Ishikawa (cell line): Measurements from ENCODE around the gene FADS2.

Experiments
- CEBPB ChIP-seq: IDR thresholded peaks from 2 replicates; pipeline ENCODE4 v1.6.1; 2012
- CREB1 ChIP-seq: IDR thresholded peaks from 2 replicates; pipeline ENCODE4 v1.6.1; 2012; ENCODE audit warnings: low read depth
- EGR1 ChIP-seq: IDR thresholded peaks from 2 replicates; pipeline ENCODE4 v1.6.1; 2012
- EP300 ChIP-seq: IDR thresholded peaks from 2 replicates; pipeline ENCODE4 v1.6.1; 2012; ENCODE audit warnings: borderline replicate concordance
- FOXM1 ChIP-seq: IDR thresholded peaks from 2 replicates; pipeline ENCODE4 v1.6.1; 2012; ENCODE audit warnings: low read depth, borderline replicate concordance
- MAX ChIP-seq: IDR thresholded peaks from 2 replicates; pipeline ENCODE4 v1.6.1; 2012
- NFIC ChIP-seq: IDR thresholded peaks from 2 replicates; pipeline ENCODE4 v1.6.1; 2012
- RAD21 ChIP-seq: IDR thresholded peaks from 2 replicates; pipeline ENCODE4 v1.6.1; 2012; ENCODE audit warnings: low read depth
- TAF1 ChIP-seq: IDR thresholded peaks from 2 replicates; pipeline ENCODE4 v1.6.1; 2012; ENCODE audit warnings: low read depth, mild to moderate bottlenecking
- TCF12 ChIP-seq: IDR thresholded peaks from 2 replicates; pipeline ENCODE4 v1.6.1; 2012; ENCODE audit warnings: low read depth
- TEAD4 ChIP-seq: IDR thresholded peaks from 2 replicates; pipeline ENCODE4 v1.6.1; 2012
- USF1 ChIP-seq: IDR thresholded peaks from 2 replicates; pipeline ENCODE4 v1.6.1; 2012
- YY1 ChIP-seq: IDR thresholded peaks from 2 replicates; pipeline ENCODE4 v1.6.1; 2012; ENCODE audit warnings: low read depth
- ZBTB7A ChIP-seq: IDR thresholded peaks from 2 replicates; pipeline ENCODE4 v1.6.1; 2012; ENCODE audit warnings: low read depth
- TF ChIP-seq, protein P1 (sequence below): IDR thresholded peaks from 2 replicates; pipeline ENCODE4 v1.6.1; 2012; ENCODE audit warnings: low read depth, mild to moderate bottlenecking

Gene FADS2

GRCh38 chr11:61815790-61816735 is 12.0 kb upstream of the FADS2 start:
- TF ChIP-seq TEAD4 (0 out of 2 replicates have a peak, but pooled peaks have one; percentile 5), USF1 (0 out of 2 replicates have a peak, but pooled peaks have one; percentile 10), MAX (no peak; the same call in 1 of the 2 replicates), EP300 (no peak), CREB1 (no peak)

- TF ChIP-seq NFIC (peak; percentile 69), EP300 (no peak; the same call in 1 of the 2 replicates), CEBPB (peak; percentile 91), FOXM1 (no peak), YY1 (no peak), ZBTB7A (no peak; the same call in 1 of the 2 replicates), MAX (peak; percentile 93), RAD21 (peak; percentile 21; the same call in 1 of the 2 replicates), TEAD4 (no peak), TCF12 (peak; percentile 61; the same call in 1 of the 2 replicates), USF1 (peak; percentile 20; the same call in 1 of the 2 replicates), CREB1 (peak; percentile 55), EGR1 (no peak), TAF1 (peak; percentile 32; the same call in 1 of the 2 replicates)
- TF ChIP-seq, protein P1, sequence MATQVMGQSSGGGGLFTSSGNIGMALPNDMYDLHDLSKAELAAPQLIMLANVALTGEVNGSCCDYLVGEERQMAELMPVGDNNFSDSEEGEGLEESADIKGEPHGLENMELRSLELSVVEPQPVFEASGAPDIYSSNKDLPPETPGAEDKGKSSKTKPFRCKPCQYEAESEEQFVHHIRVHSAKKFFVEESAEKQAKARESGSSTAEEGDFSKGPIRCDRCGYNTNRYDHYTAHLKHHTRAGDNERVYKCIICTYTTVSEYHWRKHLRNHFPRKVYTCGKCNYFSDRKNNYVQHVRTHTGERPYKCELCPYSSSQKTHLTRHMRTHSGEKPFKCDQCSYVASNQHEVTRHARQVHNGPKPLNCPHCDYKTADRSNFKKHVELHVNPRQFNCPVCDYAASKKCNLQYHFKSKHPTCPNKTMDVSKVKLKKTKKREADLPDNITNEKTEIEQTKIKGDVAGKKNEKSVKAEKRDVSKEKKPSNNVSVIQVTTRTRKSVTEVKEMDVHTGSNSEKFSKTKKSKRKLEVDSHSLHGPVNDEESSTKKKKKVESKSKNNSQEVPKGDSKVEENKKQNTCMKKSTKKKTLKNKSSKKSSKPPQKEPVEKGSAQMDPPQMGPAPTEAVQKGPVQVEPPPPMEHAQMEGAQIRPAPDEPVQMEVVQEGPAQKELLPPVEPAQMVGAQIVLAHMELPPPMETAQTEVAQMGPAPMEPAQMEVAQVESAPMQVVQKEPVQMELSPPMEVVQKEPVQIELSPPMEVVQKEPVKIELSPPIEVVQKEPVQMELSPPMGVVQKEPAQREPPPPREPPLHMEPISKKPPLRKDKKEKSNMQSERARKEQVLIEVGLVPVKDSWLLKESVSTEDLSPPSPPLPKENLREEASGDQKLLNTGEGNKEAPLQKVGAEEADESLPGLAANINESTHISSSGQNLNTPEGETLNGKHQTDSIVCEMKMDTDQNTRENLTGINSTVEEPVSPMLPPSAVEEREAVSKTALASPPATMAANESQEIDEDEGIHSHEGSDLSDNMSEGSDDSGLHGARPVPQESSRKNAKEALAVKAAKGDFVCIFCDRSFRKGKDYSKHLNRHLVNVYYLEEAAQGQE, result no peak
Observed at GRCh38 chr11:61816736-61817455, 11.2 kb upstream of the FADS2 start, which contains the start of gene FADS1. TSS of gene FADS1 (minus strand) at chr11:61817003. CDS start at chr11:61816929, 74 bp downstream.

- no peak for TF ChIP-seq ZBTB7A
- TF ChIP-seq YY1, result no peak
- TF ChIP-seq TCF12, result no peak
- TF ChIP-seq USF1, result no peak
- no peak for TF ChIP-seq NFIC
Observed at GRCh38 chr11:61817471-61818202, 10.5 kb upstream of the FADS2 start.

DNA sequence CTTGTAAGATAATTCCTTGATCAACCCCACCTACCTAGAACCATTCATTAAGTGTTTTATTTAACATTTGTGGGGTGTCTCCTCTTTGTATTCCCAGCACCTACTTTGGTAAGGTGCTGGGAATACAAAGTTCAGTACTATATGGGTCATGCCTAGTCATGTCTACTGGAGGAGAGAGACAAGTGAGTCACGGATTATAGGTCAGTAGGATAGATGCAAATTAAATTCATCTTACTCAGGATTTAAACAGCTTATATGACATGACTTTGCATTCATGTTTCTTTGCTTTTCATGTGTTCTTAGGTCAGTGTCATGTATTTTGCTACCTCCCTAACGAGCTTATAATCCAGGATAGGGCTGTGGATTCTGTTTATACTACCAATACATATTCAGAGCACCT is 7.9 kb upstream of the FADS2 start:
- no peak for TF ChIP-seq TAF1
- TF ChIP-seq RAD21, result no peak
- no peak for TF ChIP-seq MAX
- no peak for TF ChIP-seq ZBTB7A
- TF ChIP-seq NFIC, result no peak
- TF ChIP-seq EP300, result no peak
- TF ChIP-seq USF1, result no peak
- TF ChIP-seq CREB1, result no peak
- TF ChIP-seq CEBPB, result no peak
- TF ChIP-seq EGR1, result no peak
- no peak for TF ChIP-seq YY1
- TF ChIP-seq TCF12, result no peak
- TF ChIP-seq FOXM1, result no peak
- TF ChIP-seq TEAD4, result no peak
- TF ChIP-seq, protein P1, result no peak
